ENCODE measurements around the gene VIPR1.

GRCh38 chr3:42556089-42556632 is 53.7 kb downstream of the VIPR1 start:
- no peak for TF ChIP-seq CTCF (IDR thresholded peaks at IDR 0.05; ENCODE audit: low read length)
- TF ChIP-seq EZH2 (IDR thresholded peaks at IDR 0.05; ENCODE audit: borderline replicate concordance, low read length), result no peak
